H9 (cell line): ENCODE data around the gene STXBP1. TPM values are rescaled to one million over a fixed set of nuclear protein-coding genes. Genes with fewer than 3 reads are reported as not detected.

Experiments
- DNase-seq: peaks from one replicate; pipeline ENCODE4 v3.0.0-alpha.2; 2017
- H2AFZ ChIP-seq: one replicate; pipeline ENCODE4 v1.6.1; 2013; ENCODE audit warnings: mild to moderate bottlenecking, low read length, control low read depth, moderate library complexity
- H2AK5ac ChIP-seq: 2 replicates; pipeline ENCODE4 v1.6.1; 2013; ENCODE audit warnings: low read length, control low read depth, mixed read lengths; ENCODE audit not compliant: insufficient read length
- H2BK120ac ChIP-seq: one replicate; pipeline ENCODE4 v1.6.1; 2013; ENCODE audit warnings: low read depth, mild to moderate bottlenecking, low read length, control low read depth, inconsistent platforms; ENCODE audit not compliant: poor library complexity, severe bottlenecking
- H2BK12ac ChIP-seq: 2 replicates; pipeline ENCODE4 v1.6.1; 2013; ENCODE audit warnings: low read length, control low read depth, mixed read lengths, low read depth; ENCODE audit not compliant: insufficient read length
- H2BK15ac ChIP-seq: 2 replicates; pipeline ENCODE4 v1.6.1; 2013; ENCODE audit warnings: low read depth, low read length, control low read depth
- H2BK20ac ChIP-seq: one replicate; pipeline ENCODE4 v1.6.1; 2013; ENCODE audit warnings: low read depth, mild to moderate bottlenecking, low read length, control low read depth, inconsistent platforms; ENCODE audit not compliant: poor library complexity, severe bottlenecking
- H2BK5ac ChIP-seq: 2 replicates; pipeline ENCODE4 v1.6.1; 2013; ENCODE audit warnings: low read length, control low read depth, mixed read lengths; ENCODE audit not compliant: insufficient read length
- H3K14ac ChIP-seq: 2 replicates; pipeline ENCODE4 v1.6.1; 2013; ENCODE audit warnings: low read length, control low read depth; ENCODE audit not compliant: insufficient read depth
- H3K18ac ChIP-seq: 2 replicates; pipeline ENCODE4 v1.6.1; 2013; ENCODE audit warnings: low read depth, mild to moderate bottlenecking, mixed read lengths, low read length, control low read depth; ENCODE audit not compliant: insufficient read length
- H3K23ac ChIP-seq: 2 replicates; pipeline ENCODE4 v1.6.1; 2013; ENCODE audit warnings: low read length, control low read depth, mixed read lengths, low read depth; ENCODE audit not compliant: insufficient read length
- H3K23me2 ChIP-seq: 2 replicates; pipeline ENCODE4 v1.6.1; 2013; ENCODE audit warnings: low read depth, mild to moderate bottlenecking, mixed read lengths, low read length, control low read depth; ENCODE audit not compliant: insufficient read length, poor library complexity, severe bottlenecking
- H3K27ac ChIP-seq: 2 replicates; pipeline ENCODE4 v1.5.1; 2013; ENCODE audit warnings: low read length, control low read depth, mixed read lengths, low read depth; ENCODE audit not compliant: insufficient read length
- H3K27me3 ChIP-seq: 2 replicates; pipeline ENCODE4 v1.6.1; 2013; ENCODE audit warnings: low read length, control low read depth, inconsistent platforms; ENCODE audit not compliant: insufficient read depth
- H3K4ac ChIP-seq: 2 replicates; pipeline ENCODE4 v1.6.1; 2013; ENCODE audit warnings: low read depth, mild to moderate bottlenecking, control low read depth, inconsistent platforms, low read length, moderate library complexity
- H3K4me1 ChIP-seq: 2 replicates; pipeline ENCODE4 v1.6.1; 2013; ENCODE audit warnings: low read length, control low read depth, inconsistent platforms; ENCODE audit not compliant: insufficient read depth
- H3K4me2 ChIP-seq: 2 replicates; pipeline ENCODE4 v1.6.1; 2013; ENCODE audit warnings: low read length, control low read depth, mixed read lengths; ENCODE audit not compliant: insufficient read length, insufficient read depth
- H3K56ac ChIP-seq: 2 replicates; pipeline ENCODE4 v1.6.1; 2013; ENCODE audit warnings: low read depth, mild to moderate bottlenecking, mixed read lengths, low read length, control low read depth; ENCODE audit not compliant: insufficient read length
- H3K79me1 ChIP-seq: 2 replicates; pipeline ENCODE4 v1.6.1; 2013; ENCODE audit warnings: low read depth, mild to moderate bottlenecking, moderate library complexity, low read length, control low read depth, inconsistent platforms; ENCODE audit not compliant: insufficient read depth, poor library complexity, severe bottlenecking
- H3K79me2 ChIP-seq: 2 replicates; pipeline ENCODE4 v1.6.1; 2013; ENCODE audit warnings: low read length, control low read depth, inconsistent platforms; ENCODE audit not compliant: insufficient read depth
- H3K9ac ChIP-seq: 2 replicates; pipeline ENCODE4 v1.6.1; 2013; ENCODE audit warnings: low read length, control low read depth, mixed read lengths; ENCODE audit not compliant: insufficient read length; ENCODE audit errors: extremely low read depth
- H3K9me3 ChIP-seq: one replicate; pipeline ENCODE4 v1.6.1; 2013; ENCODE audit warnings: low read depth, low read length, inconsistent platforms; ENCODE audit not compliant: control insufficient read depth
- H3T11ph ChIP-seq: one replicate; pipeline ENCODE4 v1.6.1; 2013; ENCODE audit warnings: mild to moderate bottlenecking, low read length, control low read depth, inconsistent platforms
- H4K20me1 ChIP-seq: one replicate; pipeline ENCODE4 v1.6.1; 2013; ENCODE audit not compliant: control insufficient read depth, insufficient read length, insufficient read depth
- H4K5ac ChIP-seq: 2 replicates; pipeline ENCODE4 v1.6.1; 2013; ENCODE audit warnings: low read depth, mild to moderate bottlenecking, mixed read lengths, low read length, control low read depth; ENCODE audit not compliant: insufficient read length
- H4K8ac ChIP-seq: replicated peaks from 2 replicates; pipeline ENCODE4 v1.6.1; 2013; ENCODE audit warnings: low read length, control low read depth, mixed read lengths, low read depth; ENCODE audit not compliant: insufficient read length
- H4K91ac ChIP-seq: 2 replicates; pipeline ENCODE4 v1.6.1; 2013; ENCODE audit warnings: low read depth, mild to moderate bottlenecking, moderate library complexity, mixed read lengths, low read length, control low read depth; ENCODE audit not compliant: insufficient read length
- H3K27ac Mint-ChIP-seq, 3 experiments: 2 replicates in 2 of 3; 3 replicates in 1 of 3; pipeline ENCODE4 v1.8.0; 2020 to 2021; ENCODE audit warnings: mixed read lengths in 3 of 3, mild to moderate bottlenecking in 1 of 3, moderate library complexity in 1 of 3
- H3K27me3 Mint-ChIP-seq: 2 replicates; pipeline ENCODE4 v1.8.0; 2021; ENCODE audit warnings: low read depth, mild to moderate bottlenecking, moderate library complexity, mixed read lengths
- H3K36me3 Mint-ChIP-seq, 3 experiments: 2 replicates in 2 of 3; 3 replicates in 1 of 3; pipeline ENCODE4 v1.8.0; 2020 to 2021; ENCODE audit warnings: low read depth in 3 of 3, mixed read lengths in 3 of 3; ENCODE audit not compliant: insufficient read depth in 1 of 3
- H3K4me1 Mint-ChIP-seq, 2 experiments: 2 replicates each; pipeline ENCODE4 v1.8.0; 2020; ENCODE audit warnings: mixed read lengths in 2 of 2
- H3K4me3 Mint-ChIP-seq, 2 experiments: 2 replicates in 1 of 2; 3 replicates in 1 of 2; pipeline ENCODE4 v1.8.0; 2020 to 2021; ENCODE audit warnings: mild to moderate bottlenecking in 2 of 2, mixed read lengths in 2 of 2, moderate library complexity in 1 of 2
- H3K9me3 Mint-ChIP-seq, 2 experiments: 2 replicates in 1 of 2; 3 replicates in 1 of 2; pipeline ENCODE4 v1.8.0; 2020; ENCODE audit warnings: mild to moderate bottlenecking in 2 of 2, mixed read lengths in 2 of 2, moderate library complexity in 1 of 2
- CTCF ChIP-seq: fragments of 200-600 bp; sonication (generic); conservative IDR thresholded peaks from 3 replicates; pipeline ENCODE4 v1.8.0; 2021; ENCODE audit warnings: antibody characterized with exemption, mild to moderate bottlenecking
- WGBS: extraction: QIAGEN DNeasy Blood & Tissue Kit; methylation state at CpG from one replicate; pipeline ENCODE4 v1.1.7; 2013; ENCODE audit warnings: missing lambda C conversion rate, low lambda C conversion rate, mixed read lengths; ENCODE audit not compliant: insufficient read length; ENCODE audit errors: extremely low coverage; 5-methylcytosine and 5-hydroxymethylcytosine counted together
- total RNA-seq: library from RNA; stranded (reverse); gene quantifications from 2 replicates; pipeline ENCODE4 v1.2.1, GENCODE V29; 2021

STXBP1 gene
- total RNA-seq, 1 experiment from 2014 or later: 22.3 TPM

GRCh38 chr9:127707766-127708165 is 95.7 kb downstream of the STXBP1 start:
- Histone ChIP-seq H4K8ac (no peak overlapping the region), H3K9ac (no peak overlapping the region), H3K4ac (no peak overlapping the region), H3K27me3 (no peaks in the 10 kb centered on the region), H2BK120ac (no peak overlapping the region), H2BK15ac (no peak overlapping the region), H3K79me1 (no peaks in the 10 kb centered on the region), H3T11ph (no peak overlapping the region), H3K18ac (no peak overlapping the region), H2BK5ac (no peak overlapping the region), H3K23ac (no peak overlapping the region), H3K4me2 (no peak overlapping the region), H4K5ac (no peak overlapping the region), H2BK12ac (no peak overlapping the region), H3K27ac (no peak overlapping the region), H3K9me3 (no peaks in the 10 kb centered on the region), H3K56ac (no peak overlapping the region), H2AK5ac (no peak overlapping the region), H4K20me1 (no peaks in the 10 kb centered on the region), H2BK20ac (no peak overlapping the region), H3K14ac (no peak overlapping the region), H3K4me1 (no peaks in the 10 kb centered on the region; the same call in 1 of the 2 replicates), H4K91ac (no peak overlapping the region), H3K79me2 (no peaks in the 10 kb centered on the region), H3K23me2 (no peaks in the 10 kb centered on the region), H2AFZ (no peak overlapping the region)
- Mint-ChIP-seq H3K36me3 (no peaks in the 10 kb centered on the region; a peak in 1 of 7 replicates), H3K9me3 (peaks cover 0 to 2% of the 10 kb centered on the region in 2 experiments; a peak in 1 of 5 replicates), H3K4me3 (no peak overlapping the region; a peak in 1 of 5 replicates), H3K27me3 (peaks cover 7% of the 10 kb centered on the region), H3K27ac (no peak overlapping the region), H3K4me1 (peaks cover 17 to 40% of the 10 kb centered on the region in 2 experiments)
- DNase-seq: no peak
- TF ChIP-seq CTCF: peak; percentile 43; the same call in 2 of the 3 replicates
- no CpG with 5 or more reads among the region's 5 CpGs for WGBS
